ENCODE data around the gene PADI3. TPM values are rescaled to one million over a fixed set of nuclear protein-coding genes. Genes with fewer than 3 reads are reported as not detected.

The PADI3 gene
- total and polyA plus RNA-seq, 2 experiments from 2014 or later, result 0.37 to 0.80 TPM

DNA sequence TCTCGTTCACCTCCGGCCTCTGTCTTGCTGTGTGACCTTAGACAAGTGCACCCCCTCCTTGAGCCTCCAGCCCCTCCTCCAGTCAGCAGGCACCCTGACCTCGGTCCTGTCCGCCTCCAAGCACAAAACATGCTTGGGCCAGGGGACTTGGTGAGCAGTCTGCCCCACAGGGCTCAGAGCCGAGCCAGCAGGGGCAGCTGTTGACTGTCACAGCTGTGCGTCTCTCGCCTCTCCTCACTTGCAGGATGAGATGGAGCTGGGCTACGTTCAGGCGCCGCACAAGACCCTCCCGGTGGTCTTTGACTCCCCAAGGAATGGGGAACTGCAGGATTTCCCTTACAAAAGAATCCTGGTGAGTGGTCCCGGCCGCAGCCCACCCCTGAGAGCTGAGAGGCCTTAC, 24.2 kb downstream of the PADI3 start (continued):
- TF ChIP-seq, protein P1, sequence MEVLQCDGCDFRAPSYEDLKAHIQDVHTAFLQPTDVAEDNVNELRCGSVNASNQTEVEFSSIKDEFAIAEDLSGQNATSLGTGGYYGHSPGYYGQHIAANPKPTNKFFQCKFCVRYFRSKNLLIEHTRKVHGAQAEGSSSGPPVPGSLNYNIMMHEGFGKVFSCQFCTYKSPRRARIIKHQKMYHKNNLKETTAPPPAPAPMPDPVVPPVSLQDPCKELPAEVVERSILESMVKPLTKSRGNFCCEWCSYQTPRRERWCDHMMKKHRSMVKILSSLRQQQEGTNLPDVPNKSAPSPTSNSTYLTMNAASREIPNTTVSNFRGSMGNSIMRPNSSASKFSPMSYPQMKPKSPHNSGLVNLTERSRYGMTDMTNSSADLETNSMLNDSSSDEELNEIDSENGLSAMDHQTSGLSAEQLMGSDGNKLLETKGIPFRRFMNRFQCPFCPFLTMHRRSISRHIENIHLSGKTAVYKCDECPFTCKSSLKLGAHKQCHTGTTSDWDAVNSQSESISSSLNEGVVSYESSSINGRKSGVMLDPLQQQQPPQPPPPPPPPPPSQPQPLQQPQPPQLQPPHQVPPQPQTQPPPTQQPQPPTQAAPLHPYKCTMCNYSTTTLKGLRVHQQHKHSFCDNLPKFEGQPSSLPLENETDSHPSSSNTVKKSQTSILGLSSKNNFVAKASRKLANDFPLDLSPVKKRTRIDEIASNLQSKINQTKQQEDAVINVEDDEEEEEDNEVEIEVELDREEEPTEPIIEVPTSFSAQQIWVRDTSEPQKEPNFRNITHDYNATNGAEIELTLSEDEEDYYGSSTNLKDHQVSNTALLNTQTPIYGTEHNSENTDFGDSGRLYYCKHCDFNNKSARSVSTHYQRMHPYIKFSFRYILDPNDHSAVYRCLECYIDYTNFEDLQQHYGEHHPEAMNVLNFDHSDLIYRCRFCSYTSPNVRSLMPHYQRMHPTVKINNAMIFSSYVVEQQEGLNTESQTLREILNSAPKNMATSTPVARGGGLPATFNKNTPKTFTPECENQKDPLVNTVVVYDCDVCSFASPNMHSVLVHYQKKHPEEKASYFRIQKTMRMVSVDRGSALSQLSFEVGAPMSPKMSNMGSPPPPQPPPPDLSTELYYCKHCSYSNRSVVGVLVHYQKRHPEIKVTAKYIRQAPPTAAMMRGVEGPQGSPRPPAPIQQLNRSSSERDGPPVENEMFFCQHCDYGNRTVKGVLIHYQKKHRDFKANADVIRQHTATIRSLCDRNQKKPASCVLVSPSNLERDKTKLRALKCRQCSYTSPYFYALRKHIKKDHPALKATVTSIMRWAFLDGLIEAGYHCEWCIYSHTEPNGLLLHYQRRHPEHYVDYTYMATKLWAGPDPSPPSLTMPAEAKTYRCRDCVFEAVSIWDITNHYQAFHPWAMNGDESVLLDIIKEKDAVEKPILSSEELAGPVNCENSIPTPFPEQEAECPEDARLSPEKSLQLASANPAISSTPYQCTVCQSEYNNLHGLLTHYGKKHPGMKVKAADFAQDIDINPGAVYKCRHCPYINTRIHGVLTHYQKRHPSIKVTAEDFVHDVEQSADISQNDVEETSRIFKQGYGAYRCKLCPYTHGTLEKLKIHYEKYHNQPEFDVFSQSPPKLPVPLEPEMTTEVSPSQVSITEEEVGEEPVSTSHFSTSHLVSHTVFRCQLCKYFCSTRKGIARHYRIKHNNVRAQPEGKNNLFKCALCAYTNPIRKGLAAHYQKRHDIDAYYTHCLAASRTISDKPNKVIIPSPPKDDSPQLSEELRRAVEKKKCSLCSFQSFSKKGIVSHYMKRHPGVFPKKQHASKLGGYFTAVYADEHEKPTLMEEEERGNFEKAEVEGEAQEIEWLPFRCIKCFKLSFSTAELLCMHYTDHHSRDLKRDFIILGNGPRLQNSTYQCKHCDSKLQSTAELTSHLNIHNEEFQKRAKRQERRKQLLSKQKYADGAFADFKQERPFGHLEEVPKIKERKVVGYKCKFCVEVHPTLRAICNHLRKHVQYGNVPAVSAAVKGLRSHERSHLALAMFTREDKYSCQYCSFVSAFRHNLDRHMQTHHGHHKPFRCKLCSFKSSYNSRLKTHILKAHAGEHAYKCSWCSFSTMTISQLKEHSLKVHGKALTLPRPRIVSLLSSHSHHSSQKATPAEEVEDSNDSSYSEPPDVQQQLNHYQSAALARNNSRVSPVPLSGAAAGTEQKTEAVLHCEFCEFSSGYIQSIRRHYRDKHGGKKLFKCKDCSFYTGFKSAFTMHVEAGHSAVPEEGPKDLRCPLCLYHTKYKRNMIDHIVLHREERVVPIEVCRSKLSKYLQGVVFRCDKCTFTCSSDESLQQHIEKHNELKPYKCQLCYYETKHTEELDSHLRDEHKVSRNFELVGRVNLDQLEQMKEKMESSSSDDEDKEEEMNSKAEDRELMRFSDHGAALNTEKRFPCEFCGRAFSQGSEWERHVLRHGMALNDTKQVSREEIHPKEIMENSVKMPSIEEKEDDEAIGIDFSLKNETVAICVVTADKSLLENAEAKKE (CRISPR knock-in tag; IDR thresholded peaks at IDR 0.05), result no peak
- TF ChIP-seq JUNB (IDR thresholded peaks at IDR 0.05; ENCODE audit: unreplicated experiment) (no peak), STAT1 (IDR thresholded peaks at IDR 0.05; ENCODE audit: unreplicated experiment) (no peak), EZH2phosphoT487 (IDR thresholded peaks at IDR 0.05; ENCODE audit: unreplicated experiment) (no peak), NANOG (IDR thresholded peaks at IDR 0.05; ENCODE audit: borderline replicate concordance) (no peak), POLR2AphosphoS5 (IDR thresholded peaks at IDR 0.05; ENCODE audit: low read depth) (no peak)
- TF ChIP-seq, protein P2, sequence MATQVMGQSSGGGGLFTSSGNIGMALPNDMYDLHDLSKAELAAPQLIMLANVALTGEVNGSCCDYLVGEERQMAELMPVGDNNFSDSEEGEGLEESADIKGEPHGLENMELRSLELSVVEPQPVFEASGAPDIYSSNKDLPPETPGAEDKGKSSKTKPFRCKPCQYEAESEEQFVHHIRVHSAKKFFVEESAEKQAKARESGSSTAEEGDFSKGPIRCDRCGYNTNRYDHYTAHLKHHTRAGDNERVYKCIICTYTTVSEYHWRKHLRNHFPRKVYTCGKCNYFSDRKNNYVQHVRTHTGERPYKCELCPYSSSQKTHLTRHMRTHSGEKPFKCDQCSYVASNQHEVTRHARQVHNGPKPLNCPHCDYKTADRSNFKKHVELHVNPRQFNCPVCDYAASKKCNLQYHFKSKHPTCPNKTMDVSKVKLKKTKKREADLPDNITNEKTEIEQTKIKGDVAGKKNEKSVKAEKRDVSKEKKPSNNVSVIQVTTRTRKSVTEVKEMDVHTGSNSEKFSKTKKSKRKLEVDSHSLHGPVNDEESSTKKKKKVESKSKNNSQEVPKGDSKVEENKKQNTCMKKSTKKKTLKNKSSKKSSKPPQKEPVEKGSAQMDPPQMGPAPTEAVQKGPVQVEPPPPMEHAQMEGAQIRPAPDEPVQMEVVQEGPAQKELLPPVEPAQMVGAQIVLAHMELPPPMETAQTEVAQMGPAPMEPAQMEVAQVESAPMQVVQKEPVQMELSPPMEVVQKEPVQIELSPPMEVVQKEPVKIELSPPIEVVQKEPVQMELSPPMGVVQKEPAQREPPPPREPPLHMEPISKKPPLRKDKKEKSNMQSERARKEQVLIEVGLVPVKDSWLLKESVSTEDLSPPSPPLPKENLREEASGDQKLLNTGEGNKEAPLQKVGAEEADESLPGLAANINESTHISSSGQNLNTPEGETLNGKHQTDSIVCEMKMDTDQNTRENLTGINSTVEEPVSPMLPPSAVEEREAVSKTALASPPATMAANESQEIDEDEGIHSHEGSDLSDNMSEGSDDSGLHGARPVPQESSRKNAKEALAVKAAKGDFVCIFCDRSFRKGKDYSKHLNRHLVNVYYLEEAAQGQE (IDR thresholded peaks at IDR 0.05; ENCODE audit: unreplicated experiment), result no peak
- TF ChIP-seq, protein P3, sequence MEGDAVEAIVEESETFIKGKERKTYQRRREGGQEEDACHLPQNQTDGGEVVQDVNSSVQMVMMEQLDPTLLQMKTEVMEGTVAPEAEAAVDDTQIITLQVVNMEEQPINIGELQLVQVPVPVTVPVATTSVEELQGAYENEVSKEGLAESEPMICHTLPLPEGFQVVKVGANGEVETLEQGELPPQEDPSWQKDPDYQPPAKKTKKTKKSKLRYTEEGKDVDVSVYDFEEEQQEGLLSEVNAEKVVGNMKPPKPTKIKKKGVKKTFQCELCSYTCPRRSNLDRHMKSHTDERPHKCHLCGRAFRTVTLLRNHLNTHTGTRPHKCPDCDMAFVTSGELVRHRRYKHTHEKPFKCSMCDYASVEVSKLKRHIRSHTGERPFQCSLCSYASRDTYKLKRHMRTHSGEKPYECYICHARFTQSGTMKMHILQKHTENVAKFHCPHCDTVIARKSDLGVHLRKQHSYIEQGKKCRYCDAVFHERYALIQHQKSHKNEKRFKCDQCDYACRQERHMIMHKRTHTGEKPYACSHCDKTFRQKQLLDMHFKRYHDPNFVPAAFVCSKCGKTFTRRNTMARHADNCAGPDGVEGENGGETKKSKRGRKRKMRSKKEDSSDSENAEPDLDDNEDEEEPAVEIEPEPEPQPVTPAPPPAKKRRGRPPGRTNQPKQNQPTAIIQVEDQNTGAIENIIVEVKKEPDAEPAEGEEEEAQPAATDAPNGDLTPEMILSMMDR (conservative IDR thresholded peaks at IDR 0.05; ENCODE audit: low read depth in 2 of 2), result no peak

Data from GM23338 (cell line).